Tibial nerve (tissue), 3 donors: ENCODE data around the gene FCHSD2.

Experiments used
- CTCF ChIP-seq, 5 experiments: fragments of 200-600 bp in 3 of 5; fragments of 450-650 bp in 2 of 5; sonication (generic) in 3 of 5; IDR thresholded peaks; one replicate each; pipeline ENCODE4 v1.5.1; 2016 to 2019; ENCODE audit warnings: antibody characterized with exemption in 5 of 5, mild to moderate bottlenecking in 3 of 5, moderate library complexity in 2 of 5
- POLR2A ChIP-seq, 2 donors: fragments of 450-650 bp; IDR thresholded peaks; one replicate each; pipeline ENCODE4 v1.6.1; 2017; ENCODE audit warnings: antibody characterized with exemption in 2 of 2, mild to moderate bottlenecking in 2 of 2, moderate library complexity in 2 of 2

- TF ChIP-seq CTCF (IDR thresholded peaks at IDR 0.05) (no peak), POLR2A (IDR thresholded peaks at IDR 0.05) (no peak)
Observed at GRCh38 chr11:72829884-72830533, 312.1 kb downstream of the FCHSD2 start.
